GM19099 (cell line): ENCODE results near the gene PSMC3IP.

Experiments used
- POLR2A ChIP-seq: IDR thresholded peaks from 3 replicates; pipeline ENCODE4 v1.6.1; 2011; ENCODE audit warnings: low read depth; ENCODE audit not compliant: insufficient read length; ENCODE audit errors: extremely low read depth

PSMC3IP gene

DNA sequence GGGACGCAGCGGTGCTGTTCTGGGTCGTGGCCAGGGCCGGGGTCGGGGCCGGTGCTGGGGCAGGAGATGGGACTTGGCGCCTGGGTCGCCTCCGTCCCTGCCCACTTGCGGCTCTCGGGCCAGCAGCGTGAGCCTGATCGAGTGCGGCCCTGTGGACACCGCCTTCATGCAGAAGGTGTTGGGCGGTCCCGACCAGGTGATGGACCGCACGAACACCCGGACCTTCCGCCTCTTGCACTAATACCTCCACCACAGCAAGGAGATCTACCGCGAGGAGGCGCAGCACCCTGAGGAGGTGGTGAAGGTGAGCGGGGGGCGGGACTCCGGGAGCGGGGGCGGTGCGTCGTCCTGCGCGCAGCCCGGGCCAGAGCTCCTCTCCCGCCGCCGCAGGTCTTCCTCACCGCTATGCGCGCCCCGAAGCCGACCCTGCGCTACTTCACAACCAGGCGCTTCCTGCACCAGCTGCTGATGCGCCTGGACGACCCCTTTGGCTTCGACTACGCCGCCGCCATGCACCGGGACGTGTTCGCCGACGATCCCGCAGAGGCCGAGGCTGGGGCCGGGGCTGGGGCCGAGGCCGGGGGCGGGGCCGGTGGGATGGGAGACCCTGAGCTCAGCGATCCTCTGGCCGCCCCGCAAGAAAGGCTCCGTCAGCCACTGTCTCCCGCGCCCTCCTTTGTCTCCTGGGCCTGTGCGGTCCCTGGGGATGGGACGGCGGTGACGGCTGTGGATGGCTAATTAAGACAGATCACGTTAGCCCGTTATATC, 29.3 kb downstream of the PSMC3IP start:
- TF ChIP-seq POLR2A: peak; percentile 5

DNA sequence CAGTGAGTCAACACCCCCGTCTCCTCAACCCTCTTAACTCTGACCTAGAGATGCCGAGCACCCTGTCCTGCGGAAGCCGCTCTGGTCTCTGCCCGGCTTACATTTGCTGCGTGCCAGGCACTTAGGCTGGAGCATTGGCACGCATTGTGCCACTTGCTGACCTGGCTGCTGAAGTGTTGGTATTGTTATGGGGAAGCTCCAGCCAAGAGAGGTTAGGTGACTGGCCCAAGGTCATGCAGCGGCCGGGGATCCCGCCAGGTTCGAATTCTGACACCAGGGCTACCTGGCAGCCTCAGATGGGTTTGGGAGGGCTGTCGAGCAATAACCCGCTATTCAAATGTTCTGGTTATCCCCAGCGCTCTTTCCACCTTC, 29.8 kb downstream of the PSMC3IP start:
- TF ChIP-seq POLR2A: no peak

DNA sequence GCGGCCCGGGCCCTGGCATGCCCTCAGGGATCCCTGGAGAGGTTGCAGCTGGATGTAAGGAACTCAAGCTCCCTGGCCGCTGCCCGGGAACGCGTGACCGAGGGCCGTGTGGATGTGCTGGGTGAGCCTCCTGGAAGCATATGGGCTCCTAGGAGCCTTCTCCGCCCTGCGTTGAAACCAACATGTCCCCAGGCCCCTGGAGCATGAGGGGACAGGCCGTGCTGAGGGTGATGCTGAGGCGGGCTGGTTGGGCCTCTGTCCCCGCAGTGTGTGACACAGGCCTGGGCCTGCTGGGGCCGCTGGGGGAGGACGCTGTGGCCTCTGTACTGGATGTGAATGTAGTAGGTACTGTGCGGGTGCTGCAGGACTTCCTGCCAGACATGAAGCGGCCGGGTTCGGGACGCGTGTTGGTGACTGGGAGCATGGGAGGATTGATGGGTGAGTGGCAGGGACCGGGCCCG, 30.5 kb downstream of the PSMC3IP start:
- no peak for TF ChIP-seq POLR2A

DNA sequence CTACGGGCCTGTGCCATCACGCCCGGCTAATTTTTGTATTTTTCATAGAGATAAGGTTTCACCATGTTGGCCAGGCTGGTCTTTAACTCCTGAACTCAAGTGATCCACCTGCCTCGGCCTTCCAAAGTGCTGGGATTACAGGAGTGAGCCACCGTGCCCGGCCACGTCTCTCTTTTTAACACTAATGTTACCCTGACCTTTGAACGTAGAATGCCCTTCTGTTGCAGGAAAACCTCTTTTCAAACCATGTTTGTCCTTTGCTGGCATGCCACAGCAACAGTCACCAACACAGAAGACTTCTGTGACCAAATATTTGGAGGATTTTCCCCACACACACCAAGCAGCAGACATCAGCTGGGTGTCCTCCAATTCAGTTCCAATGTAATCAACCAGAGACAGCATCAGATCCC, 32.6 kb downstream of the PSMC3IP start:
- no peak for TF ChIP-seq POLR2A

DNA sequence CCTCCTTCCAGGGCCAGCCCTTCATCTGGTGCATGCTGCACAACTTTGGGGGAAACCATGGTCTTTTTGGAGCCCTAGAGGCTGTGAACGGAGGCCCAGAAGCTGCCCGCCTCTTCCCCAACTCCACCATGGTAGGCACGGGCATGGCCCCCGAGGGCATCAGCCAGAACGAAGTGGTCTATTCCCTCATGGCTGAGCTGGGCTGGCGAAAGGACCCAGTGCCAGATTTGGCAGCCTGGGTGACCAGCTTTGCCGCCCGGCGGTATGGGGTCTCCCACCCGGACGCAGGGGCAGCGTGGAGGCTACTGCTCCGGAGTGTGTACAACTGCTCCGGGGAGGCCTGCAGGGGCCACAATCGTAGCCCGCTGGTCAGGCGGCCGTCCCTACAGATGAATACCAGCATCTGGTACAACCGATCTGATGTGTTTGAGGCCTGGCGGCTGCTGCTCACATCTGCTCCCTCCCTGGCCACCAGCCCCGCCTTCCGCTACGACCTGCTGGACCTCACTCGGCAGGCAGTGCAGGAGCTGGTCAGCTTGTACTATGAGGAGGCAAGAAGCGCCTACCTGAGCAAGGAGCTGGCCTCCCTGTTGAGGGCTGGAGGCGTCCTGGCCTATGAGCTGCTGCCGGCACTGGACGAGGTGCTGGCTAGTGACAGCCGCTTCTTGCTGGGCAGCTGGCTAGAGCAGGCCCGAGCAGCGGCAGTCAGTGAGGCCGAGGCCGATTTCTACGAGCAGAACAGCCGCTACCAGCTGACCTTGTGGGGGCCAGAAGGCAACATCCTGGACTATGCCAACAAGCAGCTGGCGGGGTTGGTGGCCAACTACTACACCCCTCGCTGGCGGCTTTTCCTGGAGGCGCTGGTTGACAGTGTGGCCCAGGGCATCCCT, 34.1 kb downstream of the PSMC3IP start:
- no peak for TF ChIP-seq POLR2A

DNA sequence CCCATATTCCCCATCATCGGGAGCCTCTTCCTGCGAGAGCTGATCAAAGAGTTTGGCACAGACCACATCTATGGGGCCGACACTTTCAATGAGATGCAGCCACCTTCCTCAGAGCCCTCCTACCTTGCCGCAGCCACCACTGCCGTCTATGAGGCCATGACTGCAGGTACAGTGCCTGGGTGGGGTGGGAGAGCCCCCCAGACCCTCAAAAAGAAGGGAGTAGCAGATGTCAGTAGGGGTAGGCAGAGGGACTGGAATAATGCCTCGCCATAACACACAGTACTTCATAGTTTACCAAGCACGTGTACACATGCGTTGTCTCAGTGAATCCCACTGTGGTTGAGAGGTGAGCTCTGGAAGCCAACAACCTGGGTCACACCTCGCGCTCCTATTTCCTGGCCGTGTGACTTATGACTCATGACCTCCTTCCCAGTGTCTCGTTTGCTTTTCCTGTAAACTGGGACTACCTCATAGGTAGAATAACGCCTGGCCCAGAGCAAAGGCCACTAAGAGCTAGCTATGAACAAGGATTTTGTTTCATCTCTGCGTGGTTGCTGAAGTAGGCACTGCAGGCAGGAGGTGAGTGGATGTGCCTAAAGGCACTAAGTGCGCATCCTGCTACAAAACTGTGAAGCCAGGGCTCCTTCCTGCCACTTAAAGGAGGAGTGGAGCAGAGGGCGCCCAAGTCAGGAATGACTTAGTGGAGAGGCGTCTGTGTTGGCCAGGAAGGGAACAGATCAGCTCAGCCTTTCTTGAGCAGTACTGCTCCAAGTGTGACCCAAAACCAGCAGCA, 36.3 kb downstream of the PSMC3IP start:
- TF ChIP-seq POLR2A: no peak

DNA sequence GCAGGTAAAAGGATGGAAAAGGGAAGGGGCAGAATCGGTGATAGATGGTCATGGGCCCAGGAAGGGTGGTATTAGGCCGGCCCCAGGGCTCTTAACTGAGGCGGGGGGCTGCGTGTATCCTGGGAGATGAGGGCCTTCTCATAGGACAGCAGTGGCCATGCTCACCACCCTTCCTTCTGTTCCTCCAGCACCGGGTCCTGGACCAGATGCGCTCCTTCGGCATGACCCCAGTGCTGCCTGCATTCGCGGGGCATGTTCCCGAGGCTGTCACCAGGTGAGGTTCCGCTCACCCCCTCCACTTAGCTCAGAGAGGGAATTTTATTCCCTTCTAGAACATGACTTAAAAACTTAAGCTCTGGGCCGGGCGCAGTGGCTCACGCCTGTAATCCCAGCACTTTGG, 39.0 kb downstream of the PSMC3IP start:
- TF ChIP-seq POLR2A: no peak

DNA sequence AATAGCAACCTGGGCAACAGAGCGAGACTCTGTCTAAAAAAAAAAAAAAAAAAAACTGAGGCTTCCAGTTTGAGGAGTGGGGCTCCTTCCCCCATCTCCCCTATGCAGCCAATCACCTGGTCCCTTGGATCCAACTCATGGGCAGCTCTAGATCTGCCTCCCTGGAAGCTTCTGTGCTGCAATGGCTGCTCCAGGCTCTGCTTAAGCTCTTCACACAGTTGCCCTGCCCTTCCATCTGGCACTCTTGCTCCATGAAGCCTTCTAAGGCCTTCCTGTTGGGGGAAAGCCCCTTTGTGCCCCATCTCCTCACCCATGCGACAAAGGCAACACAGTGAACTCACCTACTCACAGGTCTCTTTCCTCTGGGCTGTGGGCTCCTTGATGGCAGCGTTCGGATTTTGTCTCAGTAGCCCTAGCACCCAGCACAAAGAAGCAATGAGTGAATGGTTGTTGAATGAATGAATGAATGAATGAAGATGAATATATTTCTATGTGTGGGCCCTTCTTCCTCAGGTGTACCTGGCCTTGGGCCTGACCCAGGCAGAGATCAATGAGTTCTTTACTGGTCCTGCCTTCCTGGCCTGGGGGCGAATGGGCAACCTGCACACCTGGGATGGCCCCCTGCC, 39.6 kb downstream of the PSMC3IP start:
- no peak for TF ChIP-seq POLR2A

DNA sequence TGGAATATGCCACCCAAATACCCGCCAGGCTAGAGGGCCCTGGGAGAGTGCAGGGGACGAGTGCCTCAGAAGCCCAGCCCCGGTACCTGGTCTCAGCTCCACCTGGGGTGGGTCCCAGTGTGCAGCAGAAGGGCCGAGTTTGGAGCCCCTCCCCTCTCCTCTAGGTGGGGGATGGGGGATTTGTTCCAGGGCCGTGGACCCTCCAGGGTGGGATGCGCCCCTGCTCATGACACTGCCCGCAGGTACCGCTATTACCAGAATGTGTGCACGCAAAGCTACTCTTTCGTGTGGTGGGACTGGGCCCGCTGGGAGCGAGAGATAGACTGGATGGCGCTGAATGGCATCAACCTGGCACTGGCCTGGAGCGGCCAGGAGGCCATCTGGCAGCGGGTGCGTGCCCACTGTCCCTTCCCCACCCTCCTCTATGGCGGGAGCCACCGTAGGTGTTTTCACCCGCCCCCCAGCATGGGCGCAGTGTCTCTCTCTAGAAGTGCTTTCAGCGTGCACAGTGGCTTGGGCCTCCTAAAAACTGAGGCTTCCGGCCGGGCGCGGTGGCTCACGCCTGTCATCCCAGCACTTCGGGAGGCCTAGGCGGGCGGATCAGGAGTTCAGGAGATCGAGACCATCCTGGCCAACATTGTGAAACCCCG, 40.2 kb downstream of the PSMC3IP start:
- TF ChIP-seq POLR2A: no peak

DNA sequence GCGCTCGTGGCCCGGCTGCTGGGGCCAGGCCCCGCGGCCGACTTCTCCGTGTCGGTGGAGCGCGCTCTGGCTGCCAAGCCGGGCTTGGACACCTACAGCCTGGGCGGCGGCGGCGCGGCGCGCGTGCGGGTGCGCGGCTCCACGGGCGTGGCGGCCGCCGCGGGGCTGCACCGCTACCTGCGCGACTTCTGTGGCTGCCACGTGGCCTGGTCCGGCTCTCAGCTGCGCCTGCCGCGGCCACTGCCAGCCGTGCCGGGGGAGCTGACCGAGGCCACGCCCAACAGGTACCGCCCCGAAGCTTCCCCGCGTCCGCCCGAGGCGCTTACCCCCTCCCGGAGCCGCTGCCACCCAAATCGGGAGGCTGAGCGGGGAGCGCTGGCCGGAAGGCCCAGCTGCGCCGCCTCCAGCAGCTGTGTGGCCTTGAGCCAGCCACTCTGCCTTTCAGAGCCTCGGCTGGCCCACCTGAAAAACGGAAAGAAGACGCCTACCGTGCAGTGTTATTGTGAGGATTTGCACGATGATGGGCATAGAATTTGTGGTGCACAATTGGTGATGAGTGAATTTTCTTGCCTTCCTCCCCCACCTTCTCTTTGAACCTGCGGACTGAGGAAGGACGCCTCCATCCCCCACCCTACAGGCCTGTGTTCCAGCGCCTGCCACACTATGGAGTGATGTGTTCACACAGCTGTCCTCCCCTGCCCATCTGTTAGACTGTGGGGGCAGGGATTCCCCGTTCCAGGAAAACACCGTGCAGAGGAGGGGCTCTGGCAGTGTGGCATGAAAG, 41.0 kb downstream of the PSMC3IP start:
- TF ChIP-seq POLR2A: no peak

DNA sequence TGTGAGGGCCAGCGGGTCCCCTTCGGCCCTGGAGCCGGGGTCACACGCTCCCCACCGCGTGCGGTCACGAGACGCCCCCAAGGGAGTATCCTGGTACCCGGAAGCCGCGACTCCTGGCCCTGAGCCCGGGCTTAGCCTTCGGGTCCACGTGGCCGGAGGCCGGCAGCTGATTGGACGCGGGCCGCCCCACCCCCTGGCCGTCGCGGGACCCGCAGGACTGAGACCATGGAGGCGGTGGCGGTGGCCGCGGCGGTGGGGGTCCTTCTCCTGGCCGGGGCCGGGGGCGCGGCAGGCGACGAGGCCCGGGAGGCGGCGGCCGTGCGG, 41.5 kb downstream of the PSMC3IP start, which contains the start of gene NAGLU:
Gene NAGLU, plus strand, starts transcription at position 194 of the 324 bp plus-strand sequence. Its CDS starts 32 bp downstream, at position 226.
- peak; percentile 85 for TF ChIP-seq POLR2A

DNA sequence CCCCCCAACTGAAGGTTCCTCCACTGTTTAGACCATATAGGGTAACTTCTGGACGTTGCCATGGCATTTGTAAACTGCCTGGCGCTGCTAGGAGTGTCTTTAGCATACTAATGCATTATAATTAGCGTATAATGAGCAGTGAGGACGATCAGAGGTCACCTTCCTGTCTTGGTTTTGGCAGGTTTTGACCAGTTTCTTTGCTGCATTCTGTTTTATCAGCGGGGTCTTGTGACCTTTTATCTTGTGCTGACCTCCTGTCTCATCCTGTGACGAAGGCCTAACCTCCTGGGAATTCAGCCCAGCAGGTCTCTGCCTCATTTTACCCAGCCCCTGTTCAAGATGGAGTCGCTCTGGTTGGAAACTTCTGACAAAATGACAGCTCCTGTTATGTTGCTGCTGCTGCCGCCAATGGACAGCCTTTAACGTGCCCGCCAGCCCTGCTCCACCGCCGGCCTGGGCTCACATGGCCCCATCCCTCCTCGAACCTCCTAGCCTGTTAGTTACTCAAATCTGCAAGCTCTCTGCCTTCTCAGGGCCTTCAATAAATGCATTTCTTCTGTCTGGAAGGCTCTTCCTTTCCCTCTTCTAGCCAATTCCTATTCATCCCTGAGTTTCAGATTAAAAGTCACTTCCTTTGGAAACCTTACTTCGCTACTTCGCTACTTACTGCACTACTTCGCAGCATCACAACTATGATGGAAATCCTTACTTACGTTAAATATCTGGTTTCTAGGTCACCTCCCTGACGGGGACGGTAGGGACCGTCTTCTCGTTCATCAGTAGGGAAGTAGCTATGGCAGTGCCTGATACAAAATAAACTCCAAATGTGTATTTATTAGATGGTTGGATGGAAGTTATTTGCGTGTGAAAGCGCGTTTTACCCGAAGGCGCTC, 42.1 kb downstream of the PSMC3IP start:
- no peak for TF ChIP-seq POLR2A
